ENCODE results near the gene PML. TPM values are rescaled to one million over a fixed set of nuclear protein-coding genes. Genes with fewer than 3 reads are reported as not detected.

Gene PML
- total and polyA plus RNA-seq, 4 donors = 8.2 to 15.2 (median 10.8) TPM

- H3K27ac ChIP-seq (ENCODE audit: low read depth in 1 of 2, low read length in 2 of 2) = no peak overlapping the region
- DNase-seq (ENCODE audit: low spot score) = no peak
These were observed 38.4 kb upstream of the PML start for GRCh38 chr15:73955861-73956742.

More at GRCh38 chr15:73955861-73956742, 38.4 kb upstream of the PML start:
- no peaks in the 10 kb centered on the region for H3K4me1 ChIP-seq (ENCODE audit: control insufficient read depth in 4 of 4, insufficient read depth in 4 of 4, low read length in 3 of 4)
- no peaks in the 10 kb centered on the region for H3K9me3 ChIP-seq (ENCODE audit: control insufficient read depth in 4 of 4, low read length in 3 of 4)
- no peak overlapping the region for H3K9ac ChIP-seq (ENCODE audit: low read depth in 1 of 2, low read length in 2 of 2)
- no peak for TF ChIP-seq GABPA (IDR thresholded peaks at IDR 0.05 in 1 of 2, conservative IDR thresholded peaks at IDR 0.05 in 1 of 2)
- no peak for TF ChIP-seq CTCF (IDR thresholded peaks at IDR 0.05; ENCODE audit: low read depth, low read length, missing input control)
- TF ChIP-seq ATF3 (IDR thresholded peaks at IDR 0.05) = no peak
- TF ChIP-seq FOXA2 (IDR thresholded peaks at IDR 0.05) = no peak
- no peak for TF ChIP-seq TAF1 (conservative IDR thresholded peaks at IDR 0.05)
- TF ChIP-seq HNF4G (IDR thresholded peaks at IDR 0.05) = no peak
- TF ChIP-seq, protein P1, sequence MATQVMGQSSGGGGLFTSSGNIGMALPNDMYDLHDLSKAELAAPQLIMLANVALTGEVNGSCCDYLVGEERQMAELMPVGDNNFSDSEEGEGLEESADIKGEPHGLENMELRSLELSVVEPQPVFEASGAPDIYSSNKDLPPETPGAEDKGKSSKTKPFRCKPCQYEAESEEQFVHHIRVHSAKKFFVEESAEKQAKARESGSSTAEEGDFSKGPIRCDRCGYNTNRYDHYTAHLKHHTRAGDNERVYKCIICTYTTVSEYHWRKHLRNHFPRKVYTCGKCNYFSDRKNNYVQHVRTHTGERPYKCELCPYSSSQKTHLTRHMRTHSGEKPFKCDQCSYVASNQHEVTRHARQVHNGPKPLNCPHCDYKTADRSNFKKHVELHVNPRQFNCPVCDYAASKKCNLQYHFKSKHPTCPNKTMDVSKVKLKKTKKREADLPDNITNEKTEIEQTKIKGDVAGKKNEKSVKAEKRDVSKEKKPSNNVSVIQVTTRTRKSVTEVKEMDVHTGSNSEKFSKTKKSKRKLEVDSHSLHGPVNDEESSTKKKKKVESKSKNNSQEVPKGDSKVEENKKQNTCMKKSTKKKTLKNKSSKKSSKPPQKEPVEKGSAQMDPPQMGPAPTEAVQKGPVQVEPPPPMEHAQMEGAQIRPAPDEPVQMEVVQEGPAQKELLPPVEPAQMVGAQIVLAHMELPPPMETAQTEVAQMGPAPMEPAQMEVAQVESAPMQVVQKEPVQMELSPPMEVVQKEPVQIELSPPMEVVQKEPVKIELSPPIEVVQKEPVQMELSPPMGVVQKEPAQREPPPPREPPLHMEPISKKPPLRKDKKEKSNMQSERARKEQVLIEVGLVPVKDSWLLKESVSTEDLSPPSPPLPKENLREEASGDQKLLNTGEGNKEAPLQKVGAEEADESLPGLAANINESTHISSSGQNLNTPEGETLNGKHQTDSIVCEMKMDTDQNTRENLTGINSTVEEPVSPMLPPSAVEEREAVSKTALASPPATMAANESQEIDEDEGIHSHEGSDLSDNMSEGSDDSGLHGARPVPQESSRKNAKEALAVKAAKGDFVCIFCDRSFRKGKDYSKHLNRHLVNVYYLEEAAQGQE (IDR thresholded peaks at IDR 0.05) = no peak
- no peak for TF ChIP-seq YY1 (IDR thresholded peaks at IDR 0.05)
- no peak for TF ChIP-seq FOXA1 (IDR thresholded peaks at IDR 0.05)
- TF ChIP-seq, protein P2, sequence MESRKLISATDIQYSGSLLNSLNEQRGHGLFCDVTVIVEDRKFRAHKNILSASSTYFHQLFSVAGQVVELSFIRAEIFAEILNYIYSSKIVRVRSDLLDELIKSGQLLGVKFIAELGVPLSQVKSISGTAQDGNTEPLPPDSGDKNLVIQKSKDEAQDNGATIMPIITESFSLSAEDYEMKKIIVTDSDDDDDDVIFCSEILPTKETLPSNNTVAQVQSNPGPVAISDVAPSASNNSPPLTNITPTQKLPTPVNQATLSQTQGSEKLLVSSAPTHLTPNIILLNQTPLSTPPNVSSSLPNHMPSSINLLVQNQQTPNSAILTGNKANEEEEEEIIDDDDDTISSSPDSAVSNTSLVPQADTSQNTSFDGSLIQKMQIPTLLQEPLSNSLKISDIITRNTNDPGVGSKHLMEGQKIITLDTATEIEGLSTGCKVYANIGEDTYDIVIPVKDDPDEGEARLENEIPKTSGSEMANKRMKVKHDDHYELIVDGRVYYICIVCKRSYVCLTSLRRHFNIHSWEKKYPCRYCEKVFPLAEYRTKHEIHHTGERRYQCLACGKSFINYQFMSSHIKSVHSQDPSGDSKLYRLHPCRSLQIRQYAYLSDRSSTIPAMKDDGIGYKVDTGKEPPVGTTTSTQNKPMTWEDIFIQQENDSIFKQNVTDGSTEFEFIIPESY (IDR thresholded peaks at IDR 0.05) = no peak
- no peak for TF ChIP-seq JUND (IDR thresholded peaks at IDR 0.05)
- no peak for TF ChIP-seq RAD21 (IDR thresholded peaks at IDR 0.05)
- TF ChIP-seq HNF4A (conservative IDR thresholded peaks at IDR 0.05) = no peak
- H3K27me3 ChIP-seq (ENCODE audit: control insufficient read depth in 4 of 4, insufficient read depth in 4 of 4, low read length in 3 of 4) = peaks cover 0 to 3% (median 0%) of the 10 kb centered on the region in 4 donors
- WGBS = 91% methylated on average over 12 of the region's 12 CpGs
- no peak overlapping the region for H3K4me3 ChIP-seq (ENCODE audit: low read depth in 1 of 3, low read length in 3 of 3)
- no peaks in the 10 kb centered on the region for H3K36me3 ChIP-seq (ENCODE audit: control insufficient read depth in 4 of 4, insufficient read depth in 3 of 4, low read depth in 1 of 4, low read length in 3 of 4)

Measured in liver (tissue), 9 donors.